Activated naive CD8-positive, alpha-beta T cell treated with anti-CD3 and anti-CD28 coated beads, Interleukin-2, amount 10 ng/mL, durations not matched to agents 7 days and 5 days (primary cell): Measurements from ENCODE around the gene AFAP1. TPM values are rescaled to one million over a fixed set of nuclear protein-coding genes. Genes with fewer than 3 reads are reported as not detected.

Experiments used
- ATAC-seq: fragments of 150-1000 bp; cut with Tn5 transposase; one replicate; pipeline ENCODE4 v1.10.0; 2021; ENCODE audit warnings: low read depth, moderate library complexity
- POLR2A ChIA-PET: fragments of 350-600 bp; sonication (Branson Sonifier 250); formaldehyde crosslinking; loops from one replicate; lab custom pipeline; 2021; ENCODE audit warnings: antibody characterized with exemption; lab: Charles Lee
- DNase-seq: peaks from one replicate; pipeline ENCODE4 v3.0.0; 2021
- H3K27ac Mint-ChIP-seq: one replicate; pipeline ENCODE4 v1.8.0; 2022; ENCODE audit warnings: mild to moderate bottlenecking, mixed read lengths
- H3K27me3 Mint-ChIP-seq: one replicate; pipeline ENCODE4 v1.8.0; 2022; ENCODE audit warnings: mild to moderate bottlenecking, moderate library complexity, mixed read lengths
- H3K36me3 Mint-ChIP-seq: one replicate; pipeline ENCODE4 v1.8.0; 2021; ENCODE audit warnings: mild to moderate bottlenecking, mixed read lengths
- H3K4me1 Mint-ChIP-seq: one replicate; pipeline ENCODE4 v1.8.0; 2021; ENCODE audit warnings: mixed read lengths
- H3K4me3 Mint-ChIP-seq: one replicate; pipeline ENCODE4 v1.8.0; 2022; ENCODE audit warnings: mild to moderate bottlenecking, moderate library complexity, mixed read lengths
- H3K9me3 Mint-ChIP-seq: one replicate; pipeline ENCODE4 v1.8.0; 2021; ENCODE audit warnings: mixed read lengths
- total RNA-seq, 2 experiments: library from RNA; stranded (reverse); gene quantifications; one replicate each; pipeline ENCODE4 v1.2.3, GENCODE V29; 2021

Gene AFAP1
- total RNA-seq, 2 experiments from 2014 or later = 9.9 to 12.2 TPM

- no peaks in the 10 kb centered on the region for H3K4me1 Mint-ChIP-seq
- POLR2A ChIA-PET = interaction anchor here (0.6 kb wide), 1 partner anchor 207 kb away, joined by 5 read pairs; no protein-coding TSS in a partner anchor
- no peaks in the 10 kb centered on the region for H3K9me3 Mint-ChIP-seq
- ATAC-seq (no peak), DNase-seq (no peak)
- no peaks in the 10 kb centered on the region for H3K36me3 Mint-ChIP-seq
- H3K27ac Mint-ChIP-seq = no peak overlapping the region
- no peak overlapping the region for H3K4me3 Mint-ChIP-seq
- H3K27me3 Mint-ChIP-seq = peaks cover 2% of the 10 kb centered on the region
Observed at GRCh38 chr4:7733201-7733600, 206.5 kb downstream of the AFAP1 start.

- Mint-ChIP-seq H3K4me3 (no peak overlapping the region), H3K27me3 (peaks cover 2% of the 10 kb centered on the region), H3K4me1 (no peaks in the 10 kb centered on the region), H3K27ac (no peak overlapping the region), H3K36me3 (no peaks in the 10 kb centered on the region), H3K9me3 (no peaks in the 10 kb centered on the region)
- no peak for DNase-seq
- ATAC-seq = no peak
- POLR2A ChIA-PET = no interaction called here
Observed at GRCh38 chr4:7732263-7732662, 207.4 kb downstream of the AFAP1 start.

GRCh38 chr4:7731437-7731836 lies 208.2 kb downstream of the AFAP1 start:
- no peak for DNase-seq
- POLR2A ChIA-PET = no interaction called here
- H3K9me3 Mint-ChIP-seq = no peaks in the 10 kb centered on the region
- no peaks in the 10 kb centered on the region for H3K4me1 Mint-ChIP-seq
- no peak overlapping the region for H3K27ac Mint-ChIP-seq
- H3K36me3 Mint-ChIP-seq = no peaks in the 10 kb centered on the region
- peaks cover 2% of the 10 kb centered on the region for H3K27me3 Mint-ChIP-seq
- no peak overlapping the region for H3K4me3 Mint-ChIP-seq
- ATAC-seq = no peak

- peaks cover 8% of the 10 kb centered on the region for H3K9me3 Mint-ChIP-seq
- ATAC-seq = no peak
- no peak overlapping the region for H3K4me3 Mint-ChIP-seq
- DNase-seq = no peak
- H3K27me3 Mint-ChIP-seq = peaks cover 2% of the 10 kb centered on the region
- no peak overlapping the region for H3K27ac Mint-ChIP-seq
- H3K36me3 Mint-ChIP-seq = no peaks in the 10 kb centered on the region
- POLR2A ChIA-PET = no interaction called here
- no peaks in the 10 kb centered on the region for H3K4me1 Mint-ChIP-seq
Observed at GRCh38 chr4:7727749-7728148, 211.9 kb downstream of the AFAP1 start.

GRCh38 chr4:7726665-7727413 lies 212.8 kb downstream of the AFAP1 start:
- Mint-ChIP-seq H3K36me3 (no peaks in the 10 kb centered on the region), H3K27ac (no peak overlapping the region), H3K4me1 (no peaks in the 10 kb centered on the region), H3K9me3 (peaks cover 8% of the 10 kb centered on the region), H3K4me3 (no peak overlapping the region), H3K27me3 (peaks cover 3% of the 10 kb centered on the region)
- ATAC-seq (no peak), DNase-seq (no peak)
- POLR2A ChIA-PET = no interaction called here

- no peak overlapping the region for H3K4me3 Mint-ChIP-seq
- H3K36me3 Mint-ChIP-seq = no peaks in the 10 kb centered on the region
- POLR2A ChIA-PET = no interaction called here
- ATAC-seq (no peak), DNase-seq (no peak)
- no peaks in the 10 kb centered on the region for H3K4me1 Mint-ChIP-seq
- H3K27me3 Mint-ChIP-seq = peaks cover 3% of the 10 kb centered on the region
- peaks cover 8% of the 10 kb centered on the region for H3K9me3 Mint-ChIP-seq
- no peak overlapping the region for H3K27ac Mint-ChIP-seq
Observed at GRCh38 chr4:7725951-7726350, 213.7 kb downstream of the AFAP1 start.

- Mint-ChIP-seq H3K36me3 (no peaks in the 10 kb centered on the region), H3K27me3 (peaks cover 6% of the 10 kb centered on the region), H3K27ac (no peak overlapping the region), H3K9me3 (peaks cover 8% of the 10 kb centered on the region), H3K4me1 (no peaks in the 10 kb centered on the region), H3K4me3 (no peak overlapping the region)
- no peak for DNase-seq
- POLR2A ChIA-PET = no interaction called here
- no peak for ATAC-seq
Observed at GRCh38 chr4:7723625-7724024, 216.0 kb downstream of the AFAP1 start.

GRCh38 chr4:7722766-7723387 lies 216.8 kb downstream of the AFAP1 start:
- DNase-seq (no peak), ATAC-seq (no peak)
- Mint-ChIP-seq H3K9me3 (peaks cover 8% of the 10 kb centered on the region), H3K4me1 (no peaks in the 10 kb centered on the region), H3K4me3 (no peak overlapping the region), H3K36me3 (no peaks in the 10 kb centered on the region), H3K27me3 (peaks cover 9% of the 10 kb centered on the region), H3K27ac (no peak overlapping the region)
- POLR2A ChIA-PET = interaction anchor here (0.6 kb wide), 1 partner anchor 217 kb away, joined by 3 read pairs; the partner anchor contains the start of gene AFAP1

GRCh38 chr4:7721984-7722551 lies 217.6 kb downstream of the AFAP1 start:
- ATAC-seq (no peak), DNase-seq (no peak)
- peaks cover 8% of the 10 kb centered on the region for H3K9me3 Mint-ChIP-seq
- POLR2A ChIA-PET = no interaction called here
- no peaks in the 10 kb centered on the region for H3K36me3 Mint-ChIP-seq
- H3K27me3 Mint-ChIP-seq = peaks cover 9% of the 10 kb centered on the region
- H3K27ac Mint-ChIP-seq = no peak overlapping the region
- H3K4me1 Mint-ChIP-seq = no peaks in the 10 kb centered on the region
- no peak overlapping the region for H3K4me3 Mint-ChIP-seq

- DNase-seq (peak; percentile 72), ATAC-seq (peak; percentile 61)
- peaks cover 9% of the 10 kb centered on the region for H3K27me3 Mint-ChIP-seq
- H3K9me3 Mint-ChIP-seq = peaks cover 7% of the 10 kb centered on the region
- H3K4me3 Mint-ChIP-seq = no peak overlapping the region
- POLR2A ChIA-PET = no interaction called here
- no peaks in the 10 kb centered on the region for H3K36me3 Mint-ChIP-seq
- H3K27ac Mint-ChIP-seq = no peak overlapping the region
- H3K4me1 Mint-ChIP-seq = no peaks in the 10 kb centered on the region
Observed at GRCh38 chr4:7719354-7720174, 220.1 kb downstream of the AFAP1 start.

- peaks cover 9% of the 10 kb centered on the region for H3K27me3 Mint-ChIP-seq
- POLR2A ChIA-PET = no interaction called here
- no peaks in the 10 kb centered on the region for H3K36me3 Mint-ChIP-seq
- no peaks in the 10 kb centered on the region for H3K4me1 Mint-ChIP-seq
- DNase-seq (no peak), ATAC-seq (no peak)
- H3K9me3 Mint-ChIP-seq = no peaks in the 10 kb centered on the region
- no peak overlapping the region for H3K4me3 Mint-ChIP-seq
- no peak overlapping the region for H3K27ac Mint-ChIP-seq
Observed at GRCh38 chr4:7717946-7718490, 221.6 kb downstream of the AFAP1 start.

- H3K27ac Mint-ChIP-seq = no peak overlapping the region
- no peak overlapping the region for H3K4me3 Mint-ChIP-seq
- DNase-seq = no peak
- POLR2A ChIA-PET = no interaction called here
- peaks cover 6% of the 10 kb centered on the region for H3K27me3 Mint-ChIP-seq
- no peaks in the 10 kb centered on the region for H3K36me3 Mint-ChIP-seq
- ATAC-seq = no peak
- H3K9me3 Mint-ChIP-seq = no peaks in the 10 kb centered on the region
- no peaks in the 10 kb centered on the region for H3K4me1 Mint-ChIP-seq
Observed at GRCh38 chr4:7717161-7717560, 222.5 kb downstream of the AFAP1 start.
